ENCODE measurements around the gene FAP. TPM values are rescaled to one million over a fixed set of nuclear protein-coding genes. Genes with fewer than 3 reads are reported as not detected.

FAP gene
- total RNA-seq, 1 experiment from 2014 or later: 1.2 TPM

DNA sequence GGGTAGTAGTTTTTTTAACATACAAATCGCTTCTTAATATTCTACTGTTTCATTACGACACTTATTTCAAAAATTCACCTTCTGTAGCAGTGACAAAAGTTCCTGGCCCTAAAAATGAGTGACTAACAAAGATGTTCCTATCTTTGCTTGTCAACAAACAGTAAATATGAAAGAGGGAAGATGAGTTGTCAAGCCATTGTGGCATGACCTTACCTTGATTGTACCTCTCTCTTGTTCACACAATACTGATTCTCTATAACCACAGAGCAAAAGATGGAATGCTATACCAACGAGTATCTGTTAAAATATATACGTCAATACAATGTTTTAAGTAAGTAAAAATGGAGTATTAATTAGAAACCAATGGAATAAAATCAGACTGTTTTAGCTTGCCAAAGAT lies 76.5 kb downstream of the FAP start:
- no peak overlapping the region for H3K4me3 ChIP-seq
- no peaks in the 10 kb centered on the region for H3K9me3 ChIP-seq
- DNase-seq: no peak
- no peaks in the 10 kb centered on the region for H3K27me3 ChIP-seq
- no peaks in the 10 kb centered on the region for H3K36me3 ChIP-seq

DNA sequence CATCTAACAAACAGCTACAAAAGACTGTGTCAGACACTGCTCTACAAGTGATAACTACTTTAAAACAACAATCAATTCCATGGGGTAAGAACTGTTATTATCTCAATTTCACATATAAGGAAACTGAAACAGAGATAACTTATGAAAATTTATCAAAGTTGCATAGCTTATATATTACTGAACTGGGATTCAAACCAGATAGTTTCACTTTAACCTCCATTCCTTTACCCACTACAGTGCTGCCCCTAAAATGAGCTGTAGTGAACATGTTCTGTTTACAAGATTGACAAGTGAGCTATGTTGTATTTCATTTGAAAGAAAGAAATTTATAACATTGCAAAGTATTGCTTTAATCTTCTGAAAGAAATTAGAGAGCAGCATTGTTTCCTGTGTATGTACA lies 77.1 kb downstream of the FAP start:
- no peaks in the 10 kb centered on the region for H3K27me3 ChIP-seq
- H3K36me3 ChIP-seq: no peaks in the 10 kb centered on the region
- DNase-seq: no peak
- no peaks in the 10 kb centered on the region for H3K9me3 ChIP-seq
- no peak overlapping the region for H3K4me3 ChIP-seq

DNA sequence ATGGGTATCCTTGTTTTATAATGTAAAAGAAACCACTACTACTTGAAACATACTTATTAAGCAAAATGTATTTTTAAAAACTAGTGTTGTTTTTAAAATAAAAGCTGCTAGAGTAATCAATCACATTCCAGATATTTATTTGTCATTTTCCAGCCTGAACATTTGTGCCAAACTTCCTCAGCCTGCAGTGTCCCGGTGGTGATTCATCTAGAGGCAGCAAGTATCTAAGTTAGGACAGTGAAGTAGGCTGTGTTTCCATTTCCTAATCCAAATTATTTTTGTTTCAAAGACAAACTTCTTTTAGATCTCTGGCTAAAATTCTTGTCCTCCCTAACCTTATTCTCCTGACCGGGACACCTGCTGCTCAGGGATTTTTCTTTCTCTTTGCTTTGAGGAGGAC lies 78.4 kb downstream of the FAP start:
- Histone ChIP-seq H3K9me3 (no peaks in the 10 kb centered on the region), H3K4me3 (no peak overlapping the region), H3K36me3 (no peaks in the 10 kb centered on the region), H3K27me3 (no peaks in the 10 kb centered on the region)
- no peak for DNase-seq

DNA sequence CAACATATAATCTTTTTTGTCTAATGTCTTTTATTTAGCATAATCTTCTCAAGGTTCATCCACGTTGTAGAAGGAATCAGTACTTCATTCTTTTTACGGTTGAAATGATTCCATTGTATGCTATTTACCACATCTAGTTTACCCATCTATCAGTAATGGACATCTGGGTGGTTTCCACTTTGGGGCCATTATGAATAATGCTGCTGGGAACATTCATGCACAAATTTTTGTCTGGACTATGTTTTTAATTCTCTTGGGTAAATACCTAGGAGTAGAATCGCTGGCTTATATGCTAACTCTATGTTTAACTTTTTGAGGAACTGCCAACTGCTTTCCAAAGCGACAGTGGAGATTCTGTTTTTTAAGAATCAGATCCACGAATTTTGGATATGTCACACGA lies 83.8 kb downstream of the FAP start:
- H3K27me3 ChIP-seq: no peaks in the 10 kb centered on the region
- no peaks in the 10 kb centered on the region for H3K36me3 ChIP-seq
- no peak overlapping the region for H3K4me3 ChIP-seq
- H3K9me3 ChIP-seq: no peaks in the 10 kb centered on the region
- DNase-seq: no peak

DNA sequence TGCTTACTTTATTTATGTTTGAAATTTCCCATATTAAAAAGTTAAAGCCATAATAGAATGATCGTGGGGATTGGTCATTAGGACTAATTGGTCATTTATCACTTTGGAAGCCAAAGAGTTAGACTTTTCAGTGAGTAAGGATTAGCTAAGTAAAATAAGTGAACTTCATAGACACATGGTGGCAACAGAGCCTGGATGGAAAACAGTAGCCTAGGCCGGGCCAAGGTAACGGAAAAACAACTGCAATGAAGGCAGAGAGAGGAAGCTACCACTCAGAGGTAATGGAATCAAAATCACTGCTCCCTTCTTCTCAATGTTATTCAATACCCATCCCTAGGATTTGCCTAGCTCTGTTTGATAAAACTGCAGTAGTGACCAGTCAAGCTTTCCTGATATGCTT lies 87.1 kb downstream of the FAP start:
- Histone ChIP-seq H3K36me3 (no peaks in the 10 kb centered on the region), H3K27me3 (no peaks in the 10 kb centered on the region; the same call in 1 of the 2 replicates), H3K9me3 (no peaks in the 10 kb centered on the region), H3K4me3 (no peak overlapping the region)
- no peak for DNase-seq

DNA sequence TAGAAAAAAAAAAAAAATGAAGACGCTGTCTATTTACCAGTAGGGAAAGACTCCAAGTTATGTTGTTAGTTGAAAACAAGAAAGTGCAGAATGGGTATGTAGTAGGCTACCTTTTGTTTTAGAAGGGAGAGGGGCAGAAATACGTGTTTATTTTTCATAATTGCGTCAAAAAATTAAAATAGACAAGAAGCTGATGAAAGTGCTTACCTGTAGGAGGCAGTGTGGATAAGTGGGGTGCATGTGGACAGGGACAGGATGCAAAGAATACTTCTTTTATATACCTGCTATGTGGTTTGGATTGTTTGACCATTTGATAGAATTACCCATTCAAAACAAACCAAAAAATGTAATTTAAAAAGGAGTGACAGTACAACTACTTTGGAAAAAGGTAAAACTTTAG lies 88.2 kb downstream of the FAP start:
- DNase-seq: no peak
- Histone ChIP-seq H3K27me3 (no peaks in the 10 kb centered on the region; the same call in 1 of the 2 replicates), H3K9me3 (no peaks in the 10 kb centered on the region), H3K4me3 (no peak overlapping the region), H3K36me3 (no peaks in the 10 kb centered on the region)

DNA sequence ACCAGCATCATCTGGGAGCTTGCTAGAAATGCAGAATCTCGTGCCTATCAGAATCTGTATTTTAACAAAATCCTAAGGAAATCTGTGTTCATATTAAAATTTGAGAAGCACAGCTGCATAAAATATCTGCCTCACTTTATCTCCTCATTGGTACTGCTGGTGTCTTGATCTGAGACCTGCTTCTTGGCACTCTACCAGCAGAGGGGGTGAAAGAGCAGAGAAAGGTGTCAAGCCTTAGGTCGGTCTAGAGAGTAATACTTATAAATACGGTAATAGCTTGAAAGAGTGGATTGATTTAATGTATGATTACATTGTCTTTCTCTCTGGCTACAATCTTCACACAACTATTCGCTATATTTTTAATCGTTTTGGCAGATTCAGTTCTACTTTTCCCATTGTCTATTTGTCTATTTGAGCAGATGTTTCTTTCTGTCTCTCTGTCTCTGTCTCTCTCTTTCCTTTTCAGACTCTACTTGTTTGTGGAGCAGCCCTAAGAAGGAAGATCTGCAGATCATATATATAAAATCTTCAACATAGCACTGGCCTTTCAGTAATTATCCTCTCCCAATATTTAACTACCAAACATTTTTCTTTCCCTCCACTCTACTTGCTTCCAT lies 89.5 kb downstream of the FAP start:
- DNase-seq: peak; percentile 9

DNA sequence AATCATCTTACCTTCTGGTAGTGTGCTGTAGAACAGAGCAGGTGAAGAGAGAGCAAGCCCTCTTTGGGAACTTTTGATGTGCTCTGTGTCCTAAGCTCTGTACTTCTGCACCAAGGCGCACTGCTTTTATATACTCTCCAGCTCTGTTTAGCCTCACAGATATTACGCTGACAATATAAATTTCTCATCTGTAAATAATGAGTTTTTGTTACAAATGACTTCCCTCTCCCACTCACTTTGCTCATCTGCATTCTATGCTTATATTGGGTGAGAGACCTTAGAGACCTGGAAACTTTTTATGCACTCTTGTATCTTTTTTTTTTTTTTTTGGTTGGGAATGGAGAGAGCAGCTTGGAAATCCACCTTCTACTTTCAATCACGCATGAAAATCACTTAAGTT lies 91.1 kb downstream of the FAP start, which contains the start of gene GCG:
Gene GCG (minus strand): TSS at position 101 of the 400 bp plus-strand sequence. CDS start 3,069 bp downstream, outside the sequence.
- H3K4me3 ChIP-seq: no peak within 1 kb of the TSS
- no peaks in the 10 kb centered on the region for H3K36me3 ChIP-seq
- no peaks in the 10 kb centered on the region for H3K9me3 ChIP-seq
- no peaks in the 10 kb centered on the region; the same call in 1 of the 2 replicates for H3K27me3 ChIP-seq
- no peak for DNase-seq

More for the DNA sequence above, 89.5 kb downstream of the FAP start:
- Histone ChIP-seq H3K4me3 (no peak overlapping the region), H3K9me3 (no peaks in the 10 kb centered on the region), H3K36me3 (no peaks in the 10 kb centered on the region), H3K27me3 (no peaks in the 10 kb centered on the region; the same call in 1 of the 2 replicates)

DNA sequence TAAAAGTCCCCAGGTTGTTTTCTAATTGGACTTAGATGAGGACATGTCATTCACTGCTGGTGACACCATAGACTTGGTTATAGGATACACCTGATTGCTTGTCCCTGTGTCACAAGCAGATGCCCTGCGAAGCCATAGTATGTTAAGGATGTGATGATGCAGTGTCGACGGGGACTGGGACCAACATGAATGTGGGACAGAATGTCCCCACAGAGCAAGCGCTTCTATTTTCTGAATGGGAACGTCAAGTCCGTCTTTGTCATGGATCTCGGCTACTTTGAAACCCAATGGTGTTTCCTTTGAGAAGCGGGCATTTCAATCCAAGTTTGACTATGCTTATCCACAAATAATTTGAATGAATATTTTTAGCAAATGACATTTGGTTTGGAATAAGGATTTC lies 93.3 kb downstream of the FAP start:
- Histone ChIP-seq H3K4me3 (no peak overlapping the region), H3K9me3 (no peaks in the 10 kb centered on the region), H3K36me3 (no peaks in the 10 kb centered on the region), H3K27me3 (no peaks in the 10 kb centered on the region; the same call in 1 of the 2 replicates)
- DNase-seq: no peak

DNA sequence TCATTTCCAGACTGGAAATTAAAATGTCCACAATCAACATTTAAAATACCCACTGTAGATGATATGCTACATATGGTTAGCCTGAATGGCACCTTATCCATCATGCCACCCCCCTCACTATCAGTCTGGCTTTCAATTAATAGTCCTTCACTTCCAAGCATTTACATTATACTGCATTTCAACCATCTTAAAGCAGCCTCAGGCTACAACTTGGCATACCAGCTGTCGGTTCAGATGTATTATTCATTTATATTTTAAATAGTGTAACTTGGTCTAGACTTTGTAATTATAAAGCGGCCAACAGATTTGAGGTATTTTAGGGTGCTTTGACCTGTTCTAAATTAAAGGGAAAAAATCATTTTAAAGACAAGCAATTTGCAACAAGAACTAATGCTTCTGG lies 93.8 kb downstream of the FAP start:
- H3K36me3 ChIP-seq: no peaks in the 10 kb centered on the region
- no peaks in the 10 kb centered on the region for H3K9me3 ChIP-seq
- H3K27me3 ChIP-seq: no peaks in the 10 kb centered on the region; the same call in 1 of the 2 replicates
- H3K4me3 ChIP-seq: no peak overlapping the region
- DNase-seq: no peak

DNA sequence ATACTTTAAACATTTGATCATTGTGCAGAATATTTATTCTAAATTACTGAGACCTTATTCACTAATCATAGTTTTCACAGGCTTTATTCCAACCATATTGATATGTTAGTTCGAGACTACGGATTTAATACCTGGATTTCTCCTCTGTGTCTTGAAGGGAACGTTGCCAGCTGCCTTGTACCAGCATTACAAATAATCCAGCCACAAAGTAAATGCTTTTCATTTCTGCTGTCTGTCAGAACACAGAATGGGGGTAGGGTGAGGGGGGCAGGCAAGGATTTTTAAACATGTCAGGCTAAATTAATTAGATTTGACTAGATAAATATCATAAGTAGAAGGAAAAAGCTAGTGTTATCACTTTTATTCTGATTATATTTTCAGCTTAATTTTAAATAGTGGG lies 94.3 kb downstream of the FAP start:
- Histone ChIP-seq H3K36me3 (no peaks in the 10 kb centered on the region), H3K9me3 (no peaks in the 10 kb centered on the region), H3K27me3 (peaks cover 2% of the 10 kb centered on the region; the same call in 1 of the 2 replicates), H3K4me3 (no peak overlapping the region)
- no peak for DNase-seq

DNA sequence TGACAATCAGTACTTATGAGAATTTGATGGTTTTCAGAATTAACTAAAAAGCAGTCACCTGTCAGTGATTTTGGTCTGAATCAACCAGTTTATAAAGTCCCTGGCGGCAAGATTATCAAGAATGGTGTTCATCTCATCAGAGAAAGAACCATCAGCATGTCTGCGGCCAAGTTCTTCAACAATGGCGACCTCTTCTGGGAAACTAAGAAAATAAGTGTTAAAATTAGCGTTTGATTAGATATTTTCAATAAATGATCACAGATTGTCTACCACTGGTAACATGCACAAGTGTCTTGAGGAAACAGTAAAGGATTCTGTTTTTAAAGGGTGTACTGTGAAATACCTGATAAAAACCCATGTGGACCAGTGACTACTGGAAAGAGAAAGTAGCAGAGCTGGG lies 99.3 kb downstream of the FAP start:
- Histone ChIP-seq H3K36me3 (no peaks in the 10 kb centered on the region), H3K9me3 (no peaks in the 10 kb centered on the region), H3K4me3 (no peak overlapping the region), H3K27me3 (0 out of 2 replicates have a peak, but pooled peaks cover 2% of the 10 kb centered on the region)
- no peak for DNase-seq

DNA sequence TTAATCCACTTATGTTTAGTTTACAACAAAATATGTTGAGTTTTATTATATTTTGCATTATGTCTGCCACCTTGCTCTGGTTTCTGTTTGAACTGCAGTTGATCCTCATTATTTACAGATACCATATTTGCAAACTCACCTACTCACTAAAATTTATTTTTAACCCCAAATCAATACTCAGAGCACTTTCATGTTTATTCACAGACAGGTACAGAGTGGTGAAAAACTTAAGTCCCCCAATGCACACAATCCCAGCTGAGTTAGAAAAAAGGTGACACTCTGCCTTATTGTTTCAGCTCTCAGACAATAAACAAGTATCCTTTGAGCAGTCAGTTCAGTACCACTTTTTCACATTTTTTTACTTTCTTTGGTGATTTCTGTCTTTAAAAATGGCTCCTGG lies 104.9 kb downstream of the FAP start:
- Histone ChIP-seq H3K9me3 (no peaks in the 10 kb centered on the region), H3K36me3 (no peaks in the 10 kb centered on the region), H3K27me3 (no peaks in the 10 kb centered on the region), H3K4me3 (no peak overlapping the region)
- no peak for DNase-seq

DNA sequence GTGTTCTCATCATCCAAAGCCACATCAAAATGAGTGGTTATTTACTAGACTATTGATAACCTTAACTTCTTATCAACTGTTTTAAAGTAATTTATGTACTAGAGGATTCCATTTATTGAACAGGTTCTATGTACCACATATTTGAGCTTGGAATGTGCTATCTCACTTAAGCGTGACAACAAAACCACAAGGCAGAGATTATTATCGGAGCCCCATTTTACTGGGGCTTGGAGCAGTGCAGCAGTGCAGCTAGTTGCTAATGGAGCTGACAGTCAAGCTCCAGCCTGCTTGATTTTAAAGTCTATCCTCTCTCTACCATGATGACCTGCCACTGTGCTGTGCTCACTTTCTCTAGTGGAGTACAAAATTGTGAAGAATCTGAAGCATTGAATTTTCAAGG lies 115.8 kb downstream of the FAP start:
- Histone ChIP-seq H3K9me3 (peaks cover 4% of the 10 kb centered on the region; the same call in 1 of the 2 replicates), H3K36me3 (no peaks in the 10 kb centered on the region), H3K4me3 (no peak overlapping the region), H3K27me3 (no peaks in the 10 kb centered on the region)
- DNase-seq: no peak

DNA sequence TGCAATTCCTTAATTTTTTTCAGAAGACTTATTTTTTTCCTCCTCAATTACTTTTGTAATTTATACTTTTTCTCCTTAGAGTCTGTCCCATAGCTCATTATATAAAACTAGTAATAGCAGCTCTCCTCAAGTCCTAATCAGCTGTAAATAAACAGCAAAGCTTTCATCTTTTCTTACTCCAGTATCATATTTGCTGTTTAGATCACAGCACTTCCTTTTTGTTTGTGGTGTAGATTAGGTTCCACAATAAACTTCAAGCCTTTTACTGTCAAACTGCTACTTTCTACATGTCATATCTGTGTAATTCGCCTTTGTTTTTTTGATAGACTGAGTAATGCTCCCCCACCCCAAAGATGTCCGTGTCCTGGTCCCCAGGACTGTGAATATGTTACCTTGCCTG lies 116.7 kb downstream of the FAP start:
- H3K36me3 ChIP-seq: no peaks in the 10 kb centered on the region
- H3K4me3 ChIP-seq: no peak overlapping the region
- DNase-seq: no peak
- H3K9me3 ChIP-seq: peaks cover 4% of the 10 kb centered on the region; the same call in 1 of the 2 replicates
- no peaks in the 10 kb centered on the region for H3K27me3 ChIP-seq

DNA sequence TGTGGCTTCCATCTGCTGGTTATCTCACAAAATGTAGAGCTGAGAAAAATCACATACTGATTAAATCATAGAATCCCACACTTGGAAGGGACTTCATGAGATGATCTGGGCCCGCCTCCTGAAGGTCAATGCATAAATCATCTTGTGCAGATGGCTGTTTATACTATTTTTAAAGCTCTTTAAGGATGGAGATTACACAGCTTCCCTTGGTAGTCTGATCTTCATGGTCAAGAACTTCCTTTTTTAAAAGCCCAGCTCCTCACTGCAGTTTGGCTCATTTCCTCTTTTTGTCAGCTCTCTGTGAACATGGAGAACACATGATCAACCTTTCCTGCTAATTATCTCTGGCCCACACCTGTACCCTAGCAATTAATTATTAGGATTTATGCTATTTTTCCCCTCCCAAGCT lies 117.1 kb downstream of the FAP start:
- H3K4me3 ChIP-seq: no peak overlapping the region
- H3K27me3 ChIP-seq: no peaks in the 10 kb centered on the region
- H3K36me3 ChIP-seq: no peaks in the 10 kb centered on the region
- no peak for DNase-seq
- H3K9me3 ChIP-seq: peaks cover 4% of the 10 kb centered on the region; the same call in 1 of the 2 replicates

DNA sequence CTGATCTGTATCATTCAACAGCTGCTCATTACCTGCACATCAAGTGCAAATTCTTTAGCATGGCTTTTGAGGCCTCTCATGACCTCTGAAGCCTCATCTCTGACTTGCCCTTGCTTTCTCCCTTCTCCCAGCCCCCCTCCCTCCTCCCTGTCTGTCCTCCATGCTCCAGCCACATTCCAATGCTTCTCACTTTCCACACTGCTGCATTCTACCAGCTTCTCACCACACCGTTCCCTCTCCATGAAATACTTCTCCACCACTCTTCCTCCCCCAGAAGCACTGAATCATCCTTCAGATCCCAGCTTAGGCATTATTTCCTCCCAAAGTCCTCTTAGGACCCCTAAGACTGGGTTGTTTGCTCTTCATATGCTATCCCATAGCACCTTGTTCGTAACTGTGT lies 118.1 kb downstream of the FAP start:
- Histone ChIP-seq H3K27me3 (no peaks in the 10 kb centered on the region), H3K9me3 (no peaks in the 10 kb centered on the region), H3K36me3 (no peaks in the 10 kb centered on the region), H3K4me3 (no peak overlapping the region)
- no peak for DNase-seq

All from MG63 (cell line).